Thyroid gland (tissue), 4 donors: ENCODE measurements around the gene MCF2L. TPM values are rescaled to one million over a fixed set of nuclear protein-coding genes. Genes with fewer than 3 reads are reported as not detected.

ENCODE experiments used
- DNase-seq, 2 donors: peaks; one replicate each; pipeline ENCODE4 v3.0.0-alpha.2; 2019
- H3K27ac ChIP-seq, 3 donors: fragments of 200-600 bp; sonication (generic); 1 replicate in 2 of 3; 2 replicates in 1 of 3; pipeline ENCODE4 v1.5.1; 2016 to 2019; ENCODE audit warnings: mild to moderate bottlenecking in 1 of 3, moderate library complexity in 1 of 3
- H3K27me3 ChIP-seq: fragments of 200-600 bp; sonication (generic); one replicate; pipeline ENCODE4 v1.5.1; 2019
- H3K36me3 ChIP-seq, 2 donors: fragments of 200-600 bp; sonication (generic); one replicate each; pipeline ENCODE4 v1.5.1; 2016 to 2019
- H3K4me1 ChIP-seq, 2 donors: fragments of 200-600 bp; sonication (generic); one replicate each; pipeline ENCODE4 v1.5.1; 2017 to 2019
- H3K4me3 ChIP-seq, 3 donors: fragments of 200-600 bp; sonication (generic); replicated peaks in 1 of 3; 1 replicate in 2 of 3; 2 replicates in 1 of 3; pipeline ENCODE4 v1.5.1; 2016; ENCODE audit warnings: mild to moderate bottlenecking in 1 of 3
- H3K9me3 ChIP-seq: fragments of 200-600 bp; sonication (generic); one replicate; pipeline ENCODE4 v1.5.1; 2017
- POLR2A ChIP-seq, 2 donors: fragments of 450-650 bp; IDR thresholded peaks; one replicate each; pipeline ENCODE4 v1.6.1; 2017; ENCODE audit warnings: antibody characterized with exemption in 2 of 2, mild to moderate bottlenecking in 2 of 2, moderate library complexity in 1 of 2
- WGBS, 2 donors: methylation state at CpG; one replicate each; pipeline ENCODE4 v1.1.5; 2017; 5-methylcytosine and 5-hydroxymethylcytosine counted together
- intact Hi-C: fragments of 100-400 bp; cut with DNase I; formaldehyde crosslinking; loops from one replicate; pipeline ENCODE4 v1.15.1; 2023
- total RNA-seq, 4 donors: library from RNA; depleted of rRNA; stranded (reverse); fragments of >200 nt; gene quantifications; one replicate each; pipeline ENCODE4 v1.2.3, GENCODE V29; 2016
- TF ChIP-seq, protein P1 (sequence below), 6 experiments: fragments of 200-600 bp in 3 of 6; fragments of 450-650 bp in 3 of 6; sonication (generic) in 3 of 6; IDR thresholded peaks; one replicate each; pipeline ENCODE4 v1.5.1; 2016 to 2019; ENCODE audit warnings: antibody characterized with exemption in 6 of 6, mild to moderate bottlenecking in 2 of 6, inconsistent platforms in 1 of 6, moderate library complexity in 1 of 6

The MCF2L gene
- total RNA-seq, 4 donors from 2014 or later = 35.6 to 83.4 (median 43.6) TPM

DNA sequence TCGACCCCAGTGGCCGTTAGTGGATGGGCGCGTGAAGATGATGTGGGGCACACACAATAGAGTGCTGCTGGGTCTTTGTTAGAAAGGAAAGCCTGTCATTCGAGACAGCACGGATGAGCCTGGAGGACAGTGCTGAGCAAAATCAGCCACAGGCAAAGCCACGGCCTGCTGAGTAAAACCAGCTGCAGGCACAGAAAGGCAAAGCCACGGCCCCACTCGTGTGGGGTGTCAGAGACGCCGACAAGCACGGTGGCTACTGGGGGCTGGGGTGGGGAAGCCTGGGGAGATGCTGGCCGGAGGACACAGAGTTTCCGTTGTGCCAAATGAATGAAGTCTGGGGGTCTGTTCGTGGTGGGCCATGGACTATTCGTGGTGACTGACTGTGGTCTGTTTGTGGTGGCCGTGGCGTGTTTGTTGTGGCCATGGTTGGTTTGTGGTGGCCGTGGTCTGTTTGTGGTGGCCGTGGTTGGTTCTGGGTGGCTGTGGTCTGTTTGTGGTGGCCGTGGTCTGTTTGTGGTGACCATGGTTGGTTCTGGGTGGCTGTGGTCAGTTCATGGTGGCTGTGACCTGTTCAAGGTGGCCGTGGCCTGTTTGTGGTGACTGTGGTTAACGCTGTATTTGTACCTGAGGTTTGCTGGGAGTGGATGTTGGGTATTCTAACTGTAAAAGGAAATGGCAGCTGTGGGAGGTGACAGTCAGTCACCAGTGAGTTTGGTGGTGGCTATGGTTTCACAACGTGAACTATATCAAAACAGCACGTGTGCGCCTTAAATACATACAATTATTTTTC lies 36.3 kb downstream of the MCF2L start:
- H3K36me3 ChIP-seq = no peaks in the 10 kb centered on the region
- DNase-seq = no peak
- TF ChIP-seq POLR2A (IDR thresholded peaks at IDR 0.05) = no peak
- TF ChIP-seq, protein P1, sequence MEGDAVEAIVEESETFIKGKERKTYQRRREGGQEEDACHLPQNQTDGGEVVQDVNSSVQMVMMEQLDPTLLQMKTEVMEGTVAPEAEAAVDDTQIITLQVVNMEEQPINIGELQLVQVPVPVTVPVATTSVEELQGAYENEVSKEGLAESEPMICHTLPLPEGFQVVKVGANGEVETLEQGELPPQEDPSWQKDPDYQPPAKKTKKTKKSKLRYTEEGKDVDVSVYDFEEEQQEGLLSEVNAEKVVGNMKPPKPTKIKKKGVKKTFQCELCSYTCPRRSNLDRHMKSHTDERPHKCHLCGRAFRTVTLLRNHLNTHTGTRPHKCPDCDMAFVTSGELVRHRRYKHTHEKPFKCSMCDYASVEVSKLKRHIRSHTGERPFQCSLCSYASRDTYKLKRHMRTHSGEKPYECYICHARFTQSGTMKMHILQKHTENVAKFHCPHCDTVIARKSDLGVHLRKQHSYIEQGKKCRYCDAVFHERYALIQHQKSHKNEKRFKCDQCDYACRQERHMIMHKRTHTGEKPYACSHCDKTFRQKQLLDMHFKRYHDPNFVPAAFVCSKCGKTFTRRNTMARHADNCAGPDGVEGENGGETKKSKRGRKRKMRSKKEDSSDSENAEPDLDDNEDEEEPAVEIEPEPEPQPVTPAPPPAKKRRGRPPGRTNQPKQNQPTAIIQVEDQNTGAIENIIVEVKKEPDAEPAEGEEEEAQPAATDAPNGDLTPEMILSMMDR (IDR thresholded peaks at IDR 0.05) = no peak
- no peak overlapping the region for H3K4me3 ChIP-seq
- no peaks in the 10 kb centered on the region for H3K27me3 ChIP-seq
- peaks cover 11 to 17% of the 10 kb centered on the region in 2 donors for H3K4me1 ChIP-seq
- H3K9me3 ChIP-seq = no peaks in the 10 kb centered on the region
- 91 to 94% methylated on average over 25 to 26 of the region's 26 CpGs for WGBS, 2 donors
- H3K27ac ChIP-seq = no peak overlapping the region
- intact Hi-C loops = loop anchor here (10.0 kb wide), 1 partner anchor 60 kb away; no protein-coding TSS in a partner anchor

DNA sequence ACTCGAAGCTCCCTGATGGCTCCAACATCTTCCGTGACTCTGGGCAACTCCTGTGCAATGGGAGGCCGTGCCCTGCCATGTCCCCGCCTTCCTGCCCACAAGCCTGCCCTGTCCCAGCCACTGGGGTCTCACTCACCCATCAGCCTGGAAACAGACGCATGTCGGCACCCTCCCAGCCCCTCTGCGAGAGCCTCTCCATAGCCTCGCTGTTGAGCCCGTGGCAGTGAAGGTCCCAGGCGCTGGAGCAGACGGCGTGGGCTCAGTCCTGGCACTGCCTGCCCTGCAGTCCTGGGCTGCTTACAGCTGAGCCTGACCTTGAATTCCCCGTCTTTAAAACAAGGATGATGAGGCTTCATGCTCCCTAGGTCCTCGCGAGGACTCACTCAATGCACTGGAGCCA lies 37.0 kb downstream of the MCF2L start:
- intact Hi-C loops = loop anchor here (10.0 kb wide), 1 partner anchor 61 kb away; no protein-coding TSS in a partner anchor
- no peak overlapping the region for H3K27ac ChIP-seq
- H3K27me3 ChIP-seq = no peaks in the 10 kb centered on the region
- H3K36me3 ChIP-seq = no peaks in the 10 kb centered on the region
- TF ChIP-seq POLR2A (IDR thresholded peaks at IDR 0.05) = no peak
- TF ChIP-seq, protein P1 (IDR thresholded peaks at IDR 0.05) = no peak
- no peaks in the 10 kb centered on the region for H3K9me3 ChIP-seq
- peaks cover 11 to 14% of the 10 kb centered on the region in 2 donors for H3K4me1 ChIP-seq
- 91 to 96% methylated on average over 7 to 12 of the region's 15 CpGs for WGBS, 2 donors
- DNase-seq = no peak
- no peak overlapping the region for H3K4me3 ChIP-seq

DNA sequence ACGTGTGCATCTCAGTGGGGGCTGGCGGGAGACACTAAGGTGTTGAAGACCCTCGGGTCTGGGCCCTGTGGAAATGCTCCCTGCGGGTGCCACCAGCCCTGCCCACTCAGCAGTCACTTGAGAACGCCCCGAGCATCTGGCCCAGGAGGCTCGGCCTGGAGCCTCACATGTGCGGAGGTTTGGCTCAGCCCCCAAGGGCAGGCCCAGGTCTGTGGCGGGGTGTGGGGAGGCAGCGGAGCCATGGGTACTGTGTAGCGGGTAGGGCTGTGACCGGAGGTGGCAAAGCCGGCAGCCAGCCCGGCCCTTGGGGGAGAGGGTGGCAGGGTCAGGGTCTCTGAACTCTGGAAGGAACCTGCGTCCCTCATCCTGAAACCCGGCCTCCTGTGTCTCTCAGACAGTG lies 37.6 kb downstream of the MCF2L start:
- H3K4me3 ChIP-seq = no peak overlapping the region
- TF ChIP-seq, protein P1 (IDR thresholded peaks at IDR 0.05) = no peak
- TF ChIP-seq POLR2A (IDR thresholded peaks at IDR 0.05) = no peak
- 95% methylated on average over 7 to 8 of the region's 16 CpGs for WGBS, 2 donors
- no peak for DNase-seq
- H3K27ac ChIP-seq = no peak overlapping the region
- H3K9me3 ChIP-seq = no peaks in the 10 kb centered on the region
- no peaks in the 10 kb centered on the region for H3K27me3 ChIP-seq
- H3K4me1 ChIP-seq = peaks cover 8% of the 10 kb centered on the region in 2 donors
- intact Hi-C loops = loop anchor here (10.0 kb wide), 1 partner anchor 62 kb away; no protein-coding TSS in a partner anchor
- no peaks in the 10 kb centered on the region for H3K36me3 ChIP-seq

DNA sequence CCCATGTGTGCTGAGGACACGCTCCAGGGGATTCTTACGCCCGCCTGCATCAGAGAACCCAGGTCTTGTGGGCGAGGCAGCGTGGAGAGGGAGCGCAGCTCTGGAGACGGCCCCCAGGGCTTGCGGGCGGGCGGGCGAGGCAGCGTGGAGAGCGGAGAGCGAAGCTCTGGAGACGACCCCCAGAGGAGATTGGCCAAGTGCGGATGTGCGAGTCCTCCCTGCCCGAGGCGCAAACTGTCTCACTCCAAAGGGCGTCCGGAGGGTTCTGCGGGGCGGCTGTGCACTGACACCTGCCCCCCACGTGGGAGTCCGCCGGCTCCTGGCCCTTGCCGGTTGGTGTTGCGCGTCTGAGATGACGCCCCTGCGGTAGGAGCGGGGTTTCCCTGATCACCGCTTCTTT lies 39.8 kb downstream of the MCF2L start:
- DNase-seq = no peak
- Histone ChIP-seq H3K27ac (peak overlapping the region in 1 of 3 donors; percentile 65), H3K4me1 (no peaks in the 10 kb centered on the region), H3K9me3 (no peaks in the 10 kb centered on the region), H3K27me3 (no peaks in the 10 kb centered on the region), H3K36me3 (no peaks in the 10 kb centered on the region), H3K4me3 (no peak overlapping the region)
- 88 to 92% methylated on average over 33 of the region's 33 CpGs for WGBS, 2 donors
- intact Hi-C loops = loop anchor here (10.0 kb wide), 1 partner anchor 64 kb away; no protein-coding TSS in a partner anchor
- TF ChIP-seq, protein P1 (IDR thresholded peaks at IDR 0.05) = no peak
- TF ChIP-seq POLR2A (IDR thresholded peaks at IDR 0.05) = no peak
